Fibroblast of skin of right quadriceps (primary cell): ENCODE results near the gene PDE4A.
"Not testable (repeated sequence)": the region's sequence is repeated elsewhere in the genome, so short reads cannot be mapped to it uniquely, and the experiment has no call there.

Experiments used
- DNase-seq: peaks from one replicate; pipeline ENCODE4 v3.0.0-alpha.2; 2013

Gene PDE4A

GRCh38 chr19:10420444-10421239 is at the start of gene PDE4A:
Gene PDE4A, plus strand, starts transcription at chr19:10420538. Its CDS starts 227 bp downstream, at chr19:10420765.
- DNase-seq = peak; percentile 46

GRCh38 chr19:10372690-10373089 is 47.6 kb upstream of the PDE4A start:
- DNase-seq = no peak

GRCh38 chr19:10374931-10375330 is 45.4 kb upstream of the PDE4A start:
- no peak for DNase-seq

- not testable (repeated sequence) for DNase-seq
Observed at GRCh38 chr19:10377140-10377640, 43.1 kb upstream of the PDE4A start.

DNA sequence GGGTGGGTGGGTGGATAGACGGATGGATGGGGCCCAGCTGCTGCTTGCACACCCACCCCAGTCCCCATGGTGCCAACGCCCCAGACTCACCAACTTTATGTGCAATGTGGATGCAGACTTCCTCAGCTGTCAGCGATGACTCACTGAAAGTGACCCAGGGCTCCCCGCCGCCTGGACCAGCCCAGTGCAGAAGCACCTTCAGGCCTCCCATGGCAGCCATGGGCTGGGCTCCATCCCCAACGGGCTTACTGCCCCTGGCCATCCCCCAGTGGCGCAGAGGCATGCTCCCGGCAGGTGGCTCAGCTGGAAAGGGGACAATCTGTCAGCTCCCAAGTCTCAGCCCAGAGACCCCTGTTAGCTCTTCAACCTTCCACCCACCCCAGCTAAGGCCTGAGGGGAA is 42.2 kb upstream of the PDE4A start:
- no peak for DNase-seq

DNA sequence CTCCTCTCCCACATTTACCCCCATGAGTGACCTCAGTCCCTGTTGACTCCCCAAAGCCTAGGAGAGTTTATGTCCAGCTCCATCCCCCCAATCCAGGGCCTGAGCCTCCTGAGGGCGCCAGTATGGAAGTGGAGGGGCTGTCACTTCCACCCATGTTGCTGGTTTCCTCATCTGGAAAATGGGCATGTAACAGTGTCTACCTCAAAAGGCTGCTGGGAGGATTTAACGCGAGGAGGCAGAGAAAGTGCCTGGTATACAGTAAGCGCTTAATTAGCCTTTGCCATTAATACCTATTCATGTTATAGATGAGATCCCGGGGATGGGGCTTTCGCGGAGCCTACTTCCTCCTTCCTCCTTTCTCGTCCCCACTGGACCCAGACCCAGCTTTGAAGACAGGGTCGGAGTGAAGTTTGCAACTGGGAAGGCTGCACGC is 40.4 kb upstream of the PDE4A start:
- no peak for DNase-seq

DNA sequence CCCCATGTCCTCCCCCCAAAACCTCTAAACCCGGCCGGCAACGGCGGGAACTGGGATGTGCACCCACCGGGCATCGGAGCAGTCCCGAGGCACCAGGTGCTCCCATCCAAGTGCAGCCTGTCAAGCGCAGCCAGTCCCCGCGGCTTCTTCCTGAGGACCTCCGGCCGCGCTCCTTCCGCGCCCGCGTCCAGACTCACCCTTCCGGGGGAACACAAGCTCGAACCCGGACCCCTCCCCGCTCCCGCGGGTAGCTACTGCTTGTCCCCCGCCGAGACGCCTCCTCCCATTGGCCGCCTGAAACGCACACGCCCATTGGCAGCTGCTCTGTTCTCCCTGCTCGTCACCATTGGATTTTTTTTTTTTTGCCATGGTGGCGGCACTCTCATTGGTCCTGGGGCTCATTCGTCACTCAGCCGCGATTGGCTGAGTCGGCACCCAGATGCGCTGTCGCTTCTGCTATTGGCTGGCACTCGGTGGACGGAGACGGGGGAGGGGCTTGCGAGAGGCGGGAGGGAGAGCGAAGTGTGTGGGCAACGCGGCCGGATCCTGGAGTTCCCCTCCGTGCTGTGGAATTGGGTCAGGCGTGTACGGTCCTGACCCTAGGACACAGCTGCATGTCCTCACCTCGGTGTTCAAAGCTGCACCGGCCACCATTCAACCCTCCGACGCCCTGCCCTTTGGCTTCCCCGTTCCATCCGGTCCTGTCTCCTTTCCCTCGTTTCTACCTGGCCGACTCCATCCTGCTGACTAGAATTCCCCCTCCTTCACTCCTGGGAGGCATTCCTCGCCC is 39.8 kb upstream of the PDE4A start, which contains the start of gene TYK2:
TYK2 (minus strand) TSS at position 260 of the 790 bp plus-strand sequence. CDS start 2,166 bp downstream, outside the sequence.
- peak; percentile 99 for DNase-seq

GRCh38 chr19:10383223-10383499 is 37.2 kb upstream of the PDE4A start:
- DNase-seq = not testable (repeated sequence)

- DNase-seq = no peak
Observed at GRCh38 chr19:10384580-10384979, 35.8 kb upstream of the PDE4A start.

DNA sequence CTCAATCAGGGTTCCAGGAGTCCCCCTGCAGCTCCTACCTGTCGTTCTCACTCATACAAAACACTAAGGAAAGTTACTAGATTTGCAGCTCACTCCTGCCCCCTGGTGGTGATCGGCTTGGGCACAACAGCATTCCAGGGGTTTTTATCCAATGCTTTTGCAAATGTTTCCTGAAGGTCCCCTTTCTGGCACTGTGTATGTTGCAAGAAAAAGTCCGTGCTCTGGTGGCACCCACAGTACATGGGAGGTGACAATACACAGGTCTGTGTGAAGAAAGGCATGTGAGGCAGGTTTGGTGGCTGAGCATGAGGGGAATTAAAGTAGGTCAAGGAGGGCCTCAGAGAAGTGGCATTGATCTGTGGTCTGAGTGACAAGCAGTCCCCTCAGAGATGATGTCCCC is 31.4 kb upstream of the PDE4A start:
- peak; percentile 70 for DNase-seq

DNA sequence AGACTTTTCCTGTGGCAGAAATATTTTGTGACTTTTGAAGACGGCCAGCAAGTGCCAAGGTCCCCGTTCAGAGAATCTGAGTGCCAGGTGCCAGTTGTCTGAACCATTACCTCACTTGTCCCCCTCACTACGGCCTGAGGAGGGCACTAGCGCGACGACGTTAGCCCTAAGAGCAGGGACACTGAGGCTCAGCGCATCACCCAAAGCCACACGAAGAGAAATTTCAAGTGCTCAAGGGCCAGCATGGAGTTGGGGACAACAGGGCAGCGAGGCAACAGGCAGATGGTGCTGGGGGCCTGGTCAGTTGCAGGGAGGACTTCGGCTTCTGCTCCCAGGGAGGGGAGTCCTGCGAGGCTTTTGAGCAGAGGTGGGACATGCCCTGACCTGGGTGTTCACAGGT is 30.5 kb upstream of the PDE4A start:
- no peak for DNase-seq

DNA sequence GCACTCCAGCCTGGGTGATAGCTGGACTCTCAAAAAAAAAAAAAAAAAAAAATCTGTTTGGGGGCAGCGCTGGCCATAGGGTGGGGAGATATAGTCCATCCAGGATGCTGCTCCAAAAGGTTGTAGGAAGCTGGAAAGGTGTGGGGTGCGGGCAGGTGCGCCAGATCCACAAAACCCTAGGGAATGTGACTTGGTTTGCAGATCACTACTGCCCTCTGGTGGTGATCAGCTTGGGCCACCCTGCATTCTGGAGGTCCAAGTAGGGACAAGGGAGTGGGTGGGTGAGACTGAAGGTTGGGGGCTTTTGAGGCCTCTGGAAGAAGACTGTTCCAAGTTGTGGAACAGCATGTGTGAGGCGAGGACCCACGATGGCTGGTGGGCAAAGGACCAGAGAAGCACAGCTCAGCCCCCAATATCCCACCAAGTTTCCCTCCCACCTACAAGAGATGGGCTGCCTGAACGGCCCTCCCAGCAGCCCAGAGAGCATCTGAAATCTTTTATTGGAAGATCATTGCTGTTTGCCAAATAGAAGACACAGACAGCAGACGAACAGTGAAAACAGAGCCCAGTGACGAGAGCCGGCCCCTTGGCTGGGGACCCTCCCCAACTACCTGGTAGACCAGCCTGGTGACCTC is 29.6 kb upstream of the PDE4A start:
- peak; percentile 54 for DNase-seq

GRCh38 chr19:10392120-10392519 is 28.2 kb upstream of the PDE4A start:
- no peak for DNase-seq

GRCh38 chr19:10393137-10393536 is 27.2 kb upstream of the PDE4A start:
- DNase-seq = no peak

DNA sequence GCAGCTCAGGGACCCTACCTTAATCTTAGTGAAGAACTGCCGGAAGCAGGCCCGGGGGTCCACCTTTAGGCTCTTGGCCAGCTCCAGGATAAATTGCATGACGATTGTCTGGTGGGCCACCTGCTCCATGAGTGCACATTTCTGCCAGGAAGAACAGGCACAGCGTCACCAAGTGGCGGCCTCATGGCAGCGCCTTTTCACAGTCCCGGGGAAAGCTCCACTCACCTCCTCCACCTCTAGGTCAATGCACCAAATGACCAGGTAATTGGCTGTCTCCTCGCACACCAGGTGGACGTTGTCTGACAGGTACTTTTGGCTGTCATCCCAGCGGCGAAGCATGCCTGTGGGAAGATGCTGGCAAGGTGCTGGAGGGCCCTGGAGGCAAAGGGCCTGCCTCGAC is 25.3 kb upstream of the PDE4A start:
- no peak for DNase-seq

- DNase-seq = no peak
Observed at GRCh38 chr19:10395436-10395835, 24.9 kb upstream of the PDE4A start.

GRCh38 chr19:10395917-10396316 is 24.4 kb upstream of the PDE4A start:
- DNase-seq = no peak

GRCh38 chr19:10398819-10399218 is 21.5 kb upstream of the PDE4A start:
- no peak for DNase-seq

DNA sequence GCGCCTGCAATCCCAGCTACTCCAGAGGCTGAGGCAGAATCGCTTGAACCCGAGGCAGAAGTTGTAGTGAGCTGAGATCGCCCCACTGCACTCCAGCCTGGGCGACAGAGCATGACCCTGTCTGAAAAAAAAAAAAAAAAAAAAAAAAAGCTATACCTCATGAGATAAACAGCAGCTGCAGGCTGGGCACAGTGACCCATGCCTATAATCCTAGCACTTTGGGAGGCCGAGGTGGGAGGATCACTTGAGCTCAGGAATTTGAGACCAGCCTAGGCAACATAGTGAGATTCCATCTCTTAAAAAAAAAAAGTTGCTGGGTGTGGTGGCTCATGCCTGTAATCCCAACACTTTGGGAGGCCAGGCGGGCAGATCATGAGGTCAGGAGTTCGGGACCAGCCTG is 21.0 kb upstream of the PDE4A start:
- not testable (repeated sequence) for DNase-seq

DNA sequence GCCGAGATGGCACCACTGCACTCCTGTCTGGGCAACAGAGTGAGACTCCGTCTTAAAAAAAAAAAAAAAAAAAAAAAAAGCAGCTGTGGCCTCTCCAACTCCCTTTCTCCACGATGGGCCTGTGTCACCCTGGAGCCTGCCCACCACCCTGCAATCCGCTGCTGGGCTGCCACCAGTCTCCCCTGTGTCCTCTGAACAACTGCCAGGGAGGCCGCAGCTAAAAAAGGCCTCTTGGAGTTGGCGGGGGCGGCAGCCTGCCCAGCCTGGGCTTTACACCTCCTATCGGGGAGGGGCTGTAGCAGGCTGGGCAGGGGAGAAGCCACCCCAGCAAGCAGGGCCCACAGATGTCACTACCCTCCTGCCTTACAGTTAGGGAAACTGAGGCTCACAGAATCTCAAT is 20.5 kb upstream of the PDE4A start:
- DNase-seq = no peak

- no peak for DNase-seq
Observed at GRCh38 chr19:10402441-10403038, 17.8 kb upstream of the PDE4A start.

- DNase-seq = peak; percentile 96
Observed at GRCh38 chr19:10403137-10404021, 17.0 kb upstream of the PDE4A start, which contains the start of gene CDC37. Gene CDC37, minus strand, starts transcription at chr19:10403542. Its CDS starts 63 bp downstream, at chr19:10403479.
